Left lung (tissue), 10 donors: Measurements from ENCODE around the gene NEUROG3. TPM values are rescaled to one million over a fixed set of nuclear protein-coding genes. Genes with fewer than 3 reads are reported as not detected.

Experiments
- ATAC-seq: fragments of 200-7000 bp; cut with Tn5 transposase; one replicate; pipeline ENCODE4 v1.9.1; 2020; ENCODE audit warnings: moderate library complexity
- DNase-seq, 4 donors: peaks; one replicate each; pipeline ENCODE4 v3.0.0-alpha.2; 2013 to 2020
- H3K27ac ChIP-seq, 2 donors: fragments of 200-600 bp; sonication (generic) in 1 of 2; one replicate each; pipeline versions ENCODE4 v1.5.0 to v1.8.0; 2020 to 2021
- H3K27me3 ChIP-seq, 2 donors: fragments of 200-600 bp; sonication (generic) in 1 of 2; one replicate each; pipeline versions ENCODE4 v1.5.0 to v1.8.0; 2020 to 2021
- H3K36me3 ChIP-seq, 2 donors: fragments of 200-600 bp; sonication (generic) in 1 of 2; one replicate each; pipeline versions ENCODE4 v1.5.0 to v1.8.0; 2020 to 2021
- H3K4me1 ChIP-seq, 2 donors: fragments of 200-600 bp; one replicate each; pipeline ENCODE4 v1.8.0; 2021
- H3K4me3 ChIP-seq, 2 donors: fragments of 200-600 bp; sonication (generic) in 1 of 2; one replicate each; pipeline versions ENCODE4 v1.5.0 to v1.8.0; 2020 to 2021; ENCODE audit warnings: mild to moderate bottlenecking in 1 of 2
- H3K9me3 ChIP-seq, 2 donors: fragments of 200-600 bp; sonication (generic) in 1 of 2; one replicate each; pipeline versions ENCODE4 v1.5.0 to v1.8.0; 2020 to 2021
- CTCF ChIP-seq, 2 donors: fragments of 200-600 bp; sonication (generic) in 1 of 2; IDR thresholded peaks; one replicate each; pipeline versions ENCODE4 v1.5.0 to v1.8.0; 2021; ENCODE audit warnings: antibody characterized with exemption in 2 of 2
- intact Hi-C, 2 donors: fragments of 100-400 bp; cut with DNase I; formaldehyde crosslinking; loops; one replicate each; pipeline versions ENCODE4 v1.11.2 to v1.14.2; 2022
- polyA plus RNA-seq, 6 donors: library from polyadenylated mRNA; unstranded; fragments of 120-200 nt; gene quantifications; one replicate each; pipeline ENCODE4 v1.2.1, GENCODE V29; 2013; ENCODE audit not compliant: insufficient read length in 6 of 6
- total RNA-seq, 2 donors: library from RNA; stranded (reverse); fragmentation: NEBNext Ultra II Directional; extraction: Animal tissue kit (Norgen Biotek cat#: 25700); gene quantifications; one replicate each; pipeline ENCODE4 v1.2.1, GENCODE V29; 2021
- donor health status: DM: no; HTN: yes; CAD: no.
- donor health status: DM: no; HTN: no; CAD: no.

NEUROG3 gene
- total and polyA plus RNA-seq, 8 donors = 0.16 to 0.17 TPM; not detected in 6

- Histone ChIP-seq H3K27me3 (peaks cover 70 to 99% of the 10 kb centered on the region in 2 donors), H3K36me3 (no peaks in the 10 kb centered on the region), H3K27ac (no peak overlapping the region), H3K4me3 (no peak overlapping the region), H3K9me3 (no peaks in the 10 kb centered on the region), H3K4me1 (peaks cover 2 to 8% of the 10 kb centered on the region in 2 donors)
- DNase-seq = no peak
- TF ChIP-seq CTCF (IDR thresholded peaks at IDR 0.05) = no peak
- no peak for ATAC-seq
- intact Hi-C loops = no loop called here
Observed at GRCh38 chr10:69577268-69578232, 4.3 kb upstream of the NEUROG3 start.

GRCh38 chr10:69576334-69577011 is 3.3 kb upstream of the NEUROG3 start:
- Histone ChIP-seq H3K4me3 (no peak overlapping the region), H3K27ac (no peak overlapping the region), H3K36me3 (no peaks in the 10 kb centered on the region), H3K9me3 (no peaks in the 10 kb centered on the region), H3K27me3 (peaks cover 81 to 100% of the 10 kb centered on the region in 2 donors), H3K4me1 (peaks cover 3 to 14% of the 10 kb centered on the region in 2 donors)
- no peak for DNase-seq
- TF ChIP-seq CTCF (IDR thresholded peaks at IDR 0.05) = no peak
- no peak for ATAC-seq
- intact Hi-C loops = no loop called here

DNA sequence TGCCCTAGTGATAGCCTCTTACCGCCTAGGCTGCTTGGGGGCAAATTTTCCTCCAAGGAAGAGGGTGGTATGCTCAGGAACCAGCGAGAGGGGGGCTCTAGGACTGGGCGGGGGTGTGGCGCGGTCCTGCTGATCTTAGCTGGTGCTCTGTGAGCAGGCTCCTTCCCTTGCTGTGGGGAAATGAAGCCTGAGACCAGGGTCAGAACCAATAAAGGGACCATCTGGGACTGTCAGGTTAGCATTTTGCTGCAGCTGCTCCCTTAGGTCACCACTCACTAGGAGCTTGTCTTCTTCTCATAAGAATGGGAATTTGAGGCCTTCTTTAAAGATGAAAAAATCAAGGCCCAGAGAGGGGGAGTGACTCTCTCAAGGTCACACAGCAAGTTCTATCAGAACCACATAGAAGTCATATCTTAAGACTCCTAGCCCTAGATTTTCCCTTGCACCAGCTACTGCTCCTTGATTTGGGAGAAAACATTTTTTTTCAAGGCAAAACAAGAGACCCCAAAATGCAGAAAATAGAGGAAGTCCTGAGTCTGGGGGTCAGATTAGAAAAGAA is 2.0 kb upstream of the NEUROG3 start:
- no peak for ATAC-seq
- H3K27ac ChIP-seq = no peak overlapping the region
- no peaks in the 10 kb centered on the region for H3K9me3 ChIP-seq

DNA sequence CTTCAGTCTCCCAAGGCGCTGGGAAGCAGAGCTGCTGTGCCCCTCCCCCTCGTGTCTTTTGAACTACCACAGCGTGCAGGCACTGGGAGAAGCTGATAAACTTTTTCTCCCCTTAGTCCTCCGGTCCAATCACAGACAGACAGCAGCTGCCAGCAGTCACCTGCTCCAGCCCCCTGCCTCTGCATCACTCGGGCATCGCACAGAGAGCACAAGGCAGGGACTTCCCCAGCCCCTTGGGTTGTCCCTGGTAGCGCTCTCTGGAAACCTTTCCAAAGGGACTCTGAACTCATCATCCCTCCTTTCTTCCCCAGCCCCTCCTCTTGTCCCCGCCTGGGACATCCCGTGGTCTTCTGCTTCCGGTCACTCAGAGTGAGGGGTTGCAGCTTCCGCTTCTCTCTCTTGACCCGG is 1.4 kb upstream of the NEUROG3 start:
- DNase-seq (no peak), ATAC-seq (no peak)
- Histone ChIP-seq H3K9me3 (no peaks in the 10 kb centered on the region), H3K4me1 (peaks cover 3 to 14% of the 10 kb centered on the region in 2 donors), H3K4me3 (no peak overlapping the region), H3K27me3 (peaks cover 95 to 100% of the 10 kb centered on the region in 2 donors), H3K27ac (no peak overlapping the region), H3K36me3 (no peaks in the 10 kb centered on the region)
- no peak for TF ChIP-seq CTCF (IDR thresholded peaks at IDR 0.05)
- intact Hi-C loops = no loop called here

More for the DNA sequence above, 2.0 kb upstream of the NEUROG3 start:
- intact Hi-C loops = no loop called here
- Histone ChIP-seq H3K4me3 (no peak overlapping the region), H3K27me3 (peaks cover 93 to 100% of the 10 kb centered on the region in 2 donors), H3K36me3 (no peaks in the 10 kb centered on the region), H3K4me1 (peaks cover 3 to 14% of the 10 kb centered on the region in 2 donors)
- no peak for TF ChIP-seq CTCF (IDR thresholded peaks at IDR 0.05)
- no peak for DNase-seq
